Muscle of arm (tissue), 12 donors: ENCODE results near the gene ZMIZ1. TPM values are rescaled to one million over a fixed set of nuclear protein-coding genes. Genes with fewer than 3 reads are reported as not detected.

Source experiments
- DNase-seq: peaks from one replicate; pipeline ENCODE4 v3.0.0-alpha.2; 2013
- polyA plus RNA-seq, 12 donors: library from polyadenylated mRNA; unstranded; fragments of 120-200 nt; gene quantifications; one replicate each; pipeline ENCODE4 v1.2.1, GENCODE V29; 2013; ENCODE audit not compliant: insufficient read length in 12 of 12

The ZMIZ1 gene
- polyA plus RNA-seq, 12 donors, result 27.7 to 66.3 (median 34.3) TPM; not detected in 1

DNA sequence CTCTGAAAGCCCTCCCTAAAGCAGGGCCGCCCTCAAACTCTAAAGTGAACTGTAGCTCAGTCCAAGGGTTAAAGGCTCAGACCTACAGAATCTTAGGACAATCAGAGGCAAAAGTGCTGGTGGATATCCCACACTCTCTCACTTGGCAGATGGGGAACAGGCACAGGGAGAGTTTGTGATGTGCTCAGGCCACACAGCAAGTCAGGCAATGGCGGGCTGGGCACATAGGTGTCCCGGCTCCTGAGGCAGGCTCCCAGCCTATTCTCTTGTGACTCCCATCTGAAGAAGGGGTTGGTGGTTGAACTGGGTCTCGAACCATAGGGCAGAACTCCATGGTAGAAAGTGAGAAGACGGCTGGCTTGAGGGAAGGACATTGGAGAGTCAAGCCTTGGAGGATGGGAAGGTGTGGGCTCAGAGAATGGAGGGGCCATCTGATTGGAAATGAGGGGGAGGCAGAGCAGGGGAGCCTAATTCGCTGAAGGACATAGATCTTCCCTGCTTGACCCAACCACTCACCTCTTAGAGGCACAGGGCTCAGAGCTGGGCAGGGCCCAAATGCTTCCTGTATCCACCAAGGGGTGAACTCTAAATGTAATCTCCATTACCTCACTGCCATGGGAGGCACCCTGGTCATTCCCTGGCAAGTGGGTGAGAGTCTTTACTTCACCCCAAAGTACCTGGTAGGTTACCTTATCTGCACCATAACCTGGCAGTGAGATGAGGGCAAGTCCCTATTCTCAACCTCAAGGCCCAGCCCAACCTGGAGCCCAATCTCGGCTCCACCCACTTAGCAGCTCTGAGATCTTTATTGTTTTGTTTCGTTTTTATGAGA lies 4.9 kb upstream of the ZMIZ1 start:
- DNase-seq, result no peak

DNA sequence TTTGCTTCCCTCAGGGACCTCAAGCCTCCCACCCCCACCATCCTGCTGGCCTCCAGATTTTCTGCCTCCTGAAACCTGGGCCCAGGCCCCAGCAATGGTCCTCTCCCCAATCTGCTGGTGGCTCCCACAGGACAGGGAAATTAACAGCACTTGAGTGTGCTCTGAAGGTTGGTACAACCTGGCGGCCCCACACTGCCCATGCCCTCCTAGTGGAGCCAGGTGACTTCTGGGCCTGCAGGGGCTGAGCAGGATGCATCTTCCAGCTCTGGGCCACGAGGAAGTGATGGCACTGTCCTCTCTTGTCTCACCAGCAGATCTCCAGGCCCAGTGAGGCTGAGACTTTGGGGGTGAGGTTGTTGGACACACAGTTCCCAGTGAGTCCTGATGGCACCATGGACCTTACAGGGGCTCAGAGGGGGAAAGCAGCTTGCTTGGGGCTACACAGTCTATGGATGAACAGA lies 3.6 kb upstream of the ZMIZ1 start:
- DNase-seq, result no peak

DNA sequence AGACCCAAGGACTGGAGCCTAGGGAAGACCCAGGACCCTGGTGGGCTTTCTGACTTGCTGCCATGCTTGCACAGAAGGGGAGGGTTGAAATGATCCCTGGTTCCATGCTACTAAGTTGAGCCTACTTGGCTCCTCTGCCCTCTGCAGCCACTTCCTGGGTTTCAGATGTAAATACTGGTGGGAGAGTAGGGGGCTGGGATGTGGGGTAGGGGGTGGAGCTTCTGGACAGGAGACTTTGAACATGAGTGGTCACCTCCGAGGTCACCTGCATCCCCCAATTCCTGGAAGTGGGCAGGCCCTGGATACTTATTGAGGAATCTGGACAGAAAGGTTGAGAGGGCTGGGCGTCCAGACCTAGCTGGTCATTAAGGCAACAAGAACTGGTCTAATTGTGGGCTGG lies 2.9 kb upstream of the ZMIZ1 start:
- DNase-seq, result no peak

DNA sequence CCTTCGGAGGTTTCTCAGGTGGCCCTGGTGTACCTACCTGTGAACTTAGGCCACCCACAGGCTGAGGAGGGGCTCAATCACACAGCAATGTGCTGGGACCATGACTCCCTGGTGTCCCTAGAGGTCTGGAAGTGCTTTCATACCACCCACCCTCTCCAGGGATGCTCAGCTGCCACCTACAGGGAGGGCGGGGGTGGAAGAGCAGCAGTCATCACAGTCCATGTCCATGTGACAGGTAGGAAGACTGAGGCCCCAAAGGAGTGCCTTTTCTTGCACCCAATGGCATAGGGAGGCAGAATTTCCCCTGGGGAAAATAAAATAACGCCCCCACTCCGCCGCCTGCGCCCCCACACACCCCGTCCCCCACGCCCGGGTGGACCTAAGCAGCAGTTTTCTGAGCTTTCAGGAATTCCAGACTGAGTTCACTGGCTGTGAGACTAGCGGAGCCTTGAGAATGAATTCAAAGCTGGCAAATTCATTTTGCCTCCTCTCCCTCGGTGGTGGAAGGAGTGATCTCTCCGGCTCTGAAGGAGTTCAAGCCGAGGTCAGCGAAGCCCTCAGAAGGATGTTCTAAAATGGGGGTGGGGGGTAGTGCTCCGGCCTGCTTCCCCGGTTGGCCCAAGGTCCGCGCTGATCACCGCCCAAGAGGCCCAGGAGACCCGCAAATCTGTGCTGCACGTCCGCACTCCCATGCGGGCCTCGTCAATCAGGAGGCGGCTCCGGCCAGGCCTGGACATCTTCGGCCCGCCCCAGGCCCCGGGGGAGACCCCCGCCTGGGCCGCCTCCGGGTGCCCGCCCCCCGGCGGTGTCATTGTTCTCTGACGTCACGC lies 2.1 kb upstream of the ZMIZ1 start:
- DNase-seq, result no peak

DNA sequence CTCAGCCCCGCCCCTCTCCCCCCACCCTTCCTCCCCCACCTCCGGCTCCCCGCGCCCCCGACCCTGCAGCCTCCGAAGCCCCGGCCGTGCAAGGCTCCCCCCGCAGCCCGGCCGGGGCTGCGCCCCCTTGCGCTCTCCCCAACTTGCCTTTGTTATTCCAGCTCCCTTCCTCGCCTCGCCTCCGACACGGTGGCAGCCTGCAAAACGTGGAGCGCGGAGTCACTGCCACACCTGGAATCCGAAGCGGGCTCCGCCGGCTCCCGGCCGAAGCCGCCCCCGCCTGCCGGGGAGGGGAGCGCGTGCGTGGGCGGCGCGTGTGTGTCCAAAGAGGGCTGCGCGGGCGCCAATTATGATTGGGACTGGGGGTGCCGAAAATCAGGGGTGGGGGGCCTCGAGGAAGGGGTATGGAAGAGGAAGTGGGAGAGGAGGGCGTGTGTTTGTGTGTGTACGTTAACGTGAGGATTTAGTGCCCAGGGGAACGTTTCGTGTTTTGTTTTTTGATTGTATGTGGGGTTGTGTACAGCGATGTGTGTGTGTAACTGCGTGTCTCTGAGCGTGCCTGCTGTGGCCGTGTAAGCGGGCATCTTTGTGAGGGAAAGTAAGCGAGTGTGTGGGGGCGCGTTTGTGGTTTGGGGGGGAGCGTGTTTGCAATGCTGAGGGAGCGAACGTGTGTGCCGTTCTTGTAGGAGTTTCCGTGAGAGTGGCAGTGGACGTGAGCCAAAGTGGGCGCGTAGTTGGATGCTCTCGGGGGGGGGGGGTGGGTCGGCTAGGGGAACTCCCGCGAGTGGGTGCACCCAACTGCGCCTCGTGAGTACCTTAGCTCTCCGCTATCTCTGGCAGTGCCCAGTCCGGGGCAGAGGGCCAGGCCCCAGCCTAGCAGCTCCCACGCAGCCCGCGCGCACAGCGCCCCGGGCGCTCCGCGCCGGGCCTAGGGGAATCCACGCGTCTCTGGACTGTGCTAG lies 1.2 kb upstream of the ZMIZ1 start:
- DNase-seq, result peak; percentile 96

DNA sequence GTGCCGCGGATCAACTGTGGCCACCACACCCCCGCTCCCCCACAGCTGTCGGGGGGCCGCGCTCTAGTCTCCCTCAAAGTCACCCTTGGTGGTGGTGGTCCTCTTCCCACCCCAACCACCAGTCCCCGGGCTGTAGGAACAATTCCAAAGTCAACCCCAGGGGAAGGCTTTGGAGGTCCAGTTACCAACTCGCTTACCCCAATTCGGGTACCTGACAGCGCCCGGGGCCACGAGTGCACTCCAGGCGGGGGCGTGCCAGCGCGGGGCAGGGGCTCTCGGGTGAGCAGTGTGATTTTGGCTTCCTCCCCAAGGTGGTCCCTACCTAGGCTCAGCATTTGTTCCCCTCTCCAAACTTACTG lies 584 bp upstream of the ZMIZ1 start:
- peak; percentile 48 for DNase-seq

DNA sequence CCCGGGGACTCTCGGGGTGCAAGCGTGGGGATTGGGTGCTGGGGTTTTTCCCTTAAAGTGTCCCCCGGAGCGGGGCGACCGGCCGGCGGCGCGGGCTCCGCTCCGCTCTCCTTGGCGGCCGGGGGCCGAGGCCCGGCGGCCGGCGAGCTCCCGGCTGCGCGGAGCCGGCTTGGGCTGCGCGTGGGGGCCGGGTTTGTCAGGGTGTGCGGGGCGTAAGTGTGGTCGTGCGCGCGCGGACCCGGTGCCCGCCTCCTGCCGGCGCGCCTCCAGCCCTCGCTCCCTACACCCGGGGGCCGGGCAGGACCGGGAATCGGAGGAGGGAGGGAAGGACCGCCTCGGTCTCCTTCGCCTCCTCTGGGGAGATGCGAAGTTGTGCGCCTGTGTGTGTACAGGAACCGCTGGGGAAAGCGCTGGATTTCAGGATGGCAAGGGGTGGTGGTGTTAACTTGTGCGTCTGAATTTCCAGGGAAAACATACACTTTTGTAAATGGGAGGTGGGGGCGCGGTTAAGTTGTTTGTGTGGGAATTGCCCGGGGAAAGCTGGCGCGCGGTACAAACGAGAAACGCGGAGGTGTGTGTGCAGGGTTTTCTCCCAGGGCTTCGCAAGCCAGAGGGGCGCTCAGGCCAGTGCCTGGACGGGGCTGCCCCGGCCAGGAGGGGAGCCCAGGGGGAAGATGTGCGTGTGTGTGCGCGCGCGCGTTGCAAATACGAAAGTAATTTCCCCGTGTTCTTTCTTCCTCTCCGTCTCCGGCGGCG lies 737 bp downstream of the ZMIZ1 start:
- DNase-seq, result peak; percentile 45

DNA sequence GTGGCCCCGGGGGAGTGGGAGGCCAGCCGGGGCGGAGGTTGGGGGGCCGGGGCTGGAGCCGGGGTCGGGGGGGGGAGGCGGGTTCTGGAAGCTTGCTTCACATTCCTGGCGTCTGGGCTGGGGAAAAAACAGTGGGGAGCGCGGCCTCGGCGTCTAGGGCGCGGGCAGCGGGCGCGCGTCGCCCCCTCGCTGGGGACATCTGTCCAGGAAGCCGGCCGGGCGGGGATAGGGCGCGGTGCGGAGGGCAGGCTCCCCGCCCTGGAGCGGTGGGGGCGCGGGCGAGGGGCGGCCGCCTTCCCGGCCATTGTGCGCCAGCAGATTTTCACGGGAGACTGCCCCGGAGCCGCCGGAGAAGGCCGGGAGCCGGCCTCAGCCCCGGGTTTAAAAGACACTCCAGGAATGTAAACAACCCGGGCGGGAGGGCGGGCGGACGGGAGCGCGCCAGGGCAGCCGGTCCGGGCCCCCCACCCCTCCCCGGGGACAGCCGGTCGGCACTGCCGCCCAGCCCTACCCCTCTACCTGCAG lies 1.4 kb downstream of the ZMIZ1 start:
- no peak for DNase-seq

DNA sequence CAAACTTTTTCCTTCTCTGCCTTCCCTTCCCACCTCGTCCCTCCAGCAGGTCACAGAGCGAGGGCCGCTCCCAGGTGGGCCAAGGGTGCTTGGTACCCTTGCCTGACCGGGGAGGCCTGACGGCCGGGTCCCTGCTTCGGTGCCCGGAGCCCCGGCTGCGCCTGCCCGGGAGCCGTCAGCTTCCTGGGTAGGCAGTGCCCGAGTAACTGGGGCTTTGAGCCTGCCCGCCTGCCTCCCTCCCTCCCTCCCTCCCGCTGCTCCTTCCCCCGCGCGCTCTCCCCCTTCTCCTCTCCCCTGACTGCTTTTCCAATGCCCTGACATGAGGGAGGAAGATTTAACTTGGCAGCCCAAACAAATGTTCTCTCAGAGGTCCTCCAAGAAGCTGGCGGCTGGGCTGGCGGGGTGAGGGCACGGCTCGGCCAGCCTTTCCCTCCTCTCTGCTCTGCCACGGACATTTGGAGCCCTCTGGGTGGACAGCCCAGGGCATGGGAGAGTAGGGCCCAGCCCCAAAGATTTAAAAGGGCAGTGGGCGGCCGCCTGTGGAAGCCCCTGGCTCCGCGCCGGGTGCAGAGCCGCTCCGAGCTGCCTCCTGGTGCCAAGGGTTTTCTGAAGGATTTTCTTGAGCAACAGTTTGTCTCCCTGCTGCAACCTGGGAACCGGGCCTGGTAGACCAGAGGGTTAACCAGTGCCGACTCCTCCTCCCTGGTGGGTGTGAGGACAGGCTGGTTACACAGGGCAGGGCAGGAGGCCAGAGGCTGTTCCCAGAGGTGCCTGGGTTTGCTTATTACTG lies 2.0 kb downstream of the ZMIZ1 start:
- DNase-seq, result peak; percentile 67

DNA sequence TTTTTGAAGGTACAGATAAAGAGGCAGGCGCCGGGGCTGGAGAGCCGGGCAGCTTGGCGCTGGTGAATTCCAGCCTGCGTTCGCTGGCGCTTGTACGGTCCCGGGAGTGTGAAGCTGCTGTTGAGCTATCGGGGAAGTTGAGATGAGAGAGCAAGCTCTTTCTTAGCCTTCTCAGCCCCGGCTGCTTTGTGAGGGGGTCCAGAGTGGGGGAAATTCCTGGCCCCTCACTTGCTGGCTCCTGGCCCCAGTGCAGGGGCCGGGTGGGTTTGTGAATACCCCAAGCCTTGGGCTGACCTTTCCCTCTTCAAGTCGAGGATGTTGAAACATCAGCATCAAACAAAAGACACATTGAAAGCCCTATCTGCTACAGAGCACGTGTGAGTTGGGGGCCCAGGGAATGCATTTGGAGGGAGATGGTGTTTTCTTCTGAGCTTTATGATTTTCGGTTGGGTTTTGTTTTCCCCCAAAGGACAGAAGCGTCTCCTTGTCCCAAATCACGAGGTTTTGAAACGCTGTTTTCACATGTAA lies 2.7 kb downstream of the ZMIZ1 start:
- no peak for DNase-seq

DNA sequence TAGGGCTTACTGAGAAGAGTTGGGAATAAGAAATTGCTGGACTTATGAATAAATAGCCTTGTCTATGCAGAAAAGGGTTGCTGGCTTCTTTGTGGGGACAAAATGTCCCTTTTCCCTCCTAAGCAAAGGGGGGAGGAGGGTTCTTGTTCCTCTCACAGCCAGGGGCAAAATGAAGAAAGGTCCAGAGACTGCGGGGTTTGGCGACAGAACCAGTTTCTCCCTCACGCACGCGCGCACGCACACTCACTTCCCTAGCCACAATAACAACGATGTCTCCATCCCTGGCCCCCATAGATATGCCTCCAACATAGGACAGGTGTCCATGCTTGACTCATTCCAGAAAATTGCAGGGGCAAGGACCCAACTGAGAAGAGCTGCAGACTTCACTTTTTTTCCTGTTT lies 3.3 kb downstream of the ZMIZ1 start:
- DNase-seq, result no peak

DNA sequence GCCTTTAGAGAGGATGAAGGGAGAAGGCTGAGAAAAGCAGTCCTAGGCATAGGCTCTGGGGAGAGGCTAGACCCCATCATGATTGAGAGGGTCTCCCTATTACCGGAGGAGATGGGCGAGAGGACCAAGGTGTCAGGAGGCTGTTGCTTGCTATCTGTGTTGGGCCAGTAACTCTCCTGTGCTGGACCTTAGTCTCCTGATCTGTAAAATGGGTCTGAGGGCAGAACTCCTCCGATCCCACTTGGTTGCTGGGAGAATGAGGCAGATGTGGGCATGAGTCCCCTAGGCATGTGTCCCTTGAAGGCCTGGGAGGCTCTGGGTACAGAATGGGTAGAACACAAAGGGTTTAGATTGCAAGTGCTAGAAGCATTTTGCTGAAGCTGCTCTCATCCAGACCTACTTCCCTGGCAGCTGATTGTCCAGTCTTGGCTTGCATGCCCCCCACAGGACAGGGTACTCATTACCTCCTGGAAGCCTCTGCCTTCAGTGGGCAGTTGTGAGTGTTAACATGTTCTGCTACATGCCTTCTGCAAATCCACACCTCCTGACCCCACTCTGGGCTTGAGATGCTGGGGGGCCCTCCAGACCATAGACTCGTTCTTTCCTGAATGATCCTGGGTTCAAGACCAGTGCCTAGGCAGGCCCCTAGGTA lies 4.4 kb downstream of the ZMIZ1 start:
- no peak for DNase-seq

DNA sequence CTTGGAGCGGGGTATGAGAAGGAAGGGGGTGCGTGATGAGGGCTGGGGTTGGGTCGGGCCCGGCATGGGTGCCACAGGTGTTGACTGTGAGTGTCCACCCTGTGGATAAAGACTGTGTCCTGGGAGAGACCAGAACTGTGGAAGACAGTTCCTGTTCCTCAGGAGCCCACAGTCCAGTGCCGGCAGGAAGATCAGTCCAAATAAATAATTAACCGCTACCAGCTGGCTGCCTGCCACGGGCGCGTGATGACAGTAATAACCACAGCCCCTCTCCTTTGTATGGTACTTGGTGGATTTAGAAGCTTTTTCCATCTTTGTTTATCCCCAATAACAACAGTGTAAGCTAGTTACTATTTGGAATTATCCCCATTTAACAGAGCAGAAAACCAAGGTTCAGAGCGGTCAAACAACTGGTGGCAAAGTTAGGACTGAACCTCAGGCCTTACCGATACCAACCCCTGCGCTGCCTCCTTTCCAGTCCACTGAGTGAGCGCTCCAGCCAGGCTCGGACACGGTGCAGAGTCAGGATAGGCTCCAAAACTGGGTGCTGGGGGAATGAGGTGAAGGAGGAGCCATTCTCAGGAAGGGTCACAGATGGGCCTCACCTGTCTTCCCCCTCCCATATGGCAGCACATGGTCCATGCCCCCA lies 5.1 kb downstream of the ZMIZ1 start:
- DNase-seq, result no peak

DNA sequence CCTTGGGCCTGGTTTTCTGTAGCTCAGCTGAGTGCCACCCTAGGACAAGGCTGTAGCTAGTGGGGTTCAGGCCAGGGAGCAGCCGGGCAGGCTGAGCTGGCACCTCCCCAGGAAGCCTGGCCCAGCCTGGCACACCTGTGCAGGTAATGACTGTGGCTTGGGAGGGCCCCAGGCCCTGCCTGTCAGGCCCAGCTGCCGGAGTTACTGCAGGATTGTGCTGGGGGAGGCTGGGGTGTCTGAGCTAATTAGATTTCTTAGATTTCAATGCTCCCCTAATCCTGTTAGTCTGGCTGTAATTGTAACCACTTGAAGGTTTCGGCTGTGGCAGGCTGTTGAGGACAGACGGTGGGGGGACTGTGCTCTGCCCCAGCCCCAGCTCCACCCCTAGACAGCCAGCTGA lies 6.0 kb downstream of the ZMIZ1 start:
- no peak for DNase-seq

DNA sequence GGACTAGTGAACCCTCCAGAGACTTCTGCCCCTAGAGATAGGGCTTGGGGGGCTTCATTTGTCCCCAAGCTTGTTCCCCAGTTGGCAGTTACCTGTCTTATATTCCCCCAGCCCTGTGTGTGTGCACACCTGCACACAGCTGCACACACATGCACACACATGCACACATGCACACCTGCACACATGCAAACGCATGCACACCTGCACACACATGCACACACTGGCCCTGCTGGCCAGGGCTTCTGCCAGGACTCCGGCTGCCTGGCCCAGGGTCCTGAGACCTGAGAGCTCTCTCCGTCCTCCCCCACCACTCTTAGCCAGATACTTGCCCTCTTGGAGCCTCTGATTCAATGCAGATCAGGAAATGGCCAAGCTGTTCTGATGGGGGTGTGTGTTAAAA lies 6.7 kb downstream of the ZMIZ1 start:
- DNase-seq, result no peak

DNA sequence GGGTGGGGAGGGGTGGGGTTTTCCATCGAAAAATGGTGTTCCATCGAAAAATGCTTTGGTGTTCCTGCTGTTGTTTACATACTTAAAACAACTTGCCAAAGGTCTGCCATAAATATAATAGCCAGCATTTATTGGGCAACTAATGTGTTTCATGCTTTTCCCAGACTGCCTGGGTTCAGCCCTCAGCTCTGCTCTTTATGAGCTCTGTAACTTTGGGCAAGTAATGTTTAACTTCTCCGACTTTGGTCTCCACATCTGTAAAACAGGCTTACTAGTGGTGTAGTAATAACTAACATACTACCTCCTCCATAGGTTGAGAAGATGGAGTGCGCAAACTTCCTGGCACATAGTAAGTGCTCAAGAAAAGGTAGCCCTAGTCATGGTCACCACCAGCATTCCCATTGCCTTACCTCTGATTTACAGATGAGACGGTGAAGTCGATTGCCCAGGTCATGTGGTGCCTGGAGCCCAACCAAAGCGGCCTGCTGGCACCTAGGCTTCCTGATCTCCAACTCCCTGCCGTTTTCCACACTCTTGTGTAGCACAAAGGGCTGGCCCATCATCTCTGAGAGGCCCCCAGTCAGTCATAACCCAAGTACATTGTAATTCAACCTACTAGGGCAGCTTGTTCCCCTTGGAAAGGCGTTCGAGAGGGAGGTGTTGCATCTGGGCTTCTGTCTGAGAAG lies 8.9 kb downstream of the ZMIZ1 start:
- DNase-seq, result no peak

DNA sequence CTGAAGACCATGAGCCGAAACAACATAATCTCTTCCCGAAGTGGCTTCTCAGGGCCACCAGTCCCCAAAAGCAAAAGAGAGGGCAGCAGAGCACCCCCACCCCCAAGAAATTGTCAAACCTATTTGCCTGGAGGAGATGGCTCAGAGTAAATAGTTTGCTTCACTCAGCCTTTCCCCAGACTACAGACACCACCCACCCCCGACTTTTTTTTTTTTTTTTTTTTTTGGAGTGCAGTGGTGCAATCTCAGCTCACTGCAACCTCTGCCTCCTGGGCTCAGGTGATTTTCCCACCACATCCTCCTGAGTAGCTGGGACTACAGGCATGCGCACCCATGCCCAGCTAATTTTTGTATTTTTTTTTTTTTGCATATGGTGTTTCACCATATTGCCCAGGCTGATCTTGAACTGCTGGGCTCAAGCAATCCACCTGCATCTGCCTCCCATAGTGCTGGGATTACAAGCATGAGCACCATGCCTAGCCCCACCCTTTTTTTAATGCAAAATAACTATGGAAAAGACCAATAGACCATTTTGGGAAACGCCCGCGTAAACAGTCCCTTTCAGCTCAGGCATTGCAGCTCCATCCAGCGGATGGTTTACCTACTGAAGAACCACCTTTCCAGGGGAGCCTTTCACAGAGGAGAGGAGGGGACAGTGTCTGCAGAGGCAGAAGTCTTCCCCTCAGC lies 9.7 kb downstream of the ZMIZ1 start:
- DNase-seq, result no peak

DNA sequence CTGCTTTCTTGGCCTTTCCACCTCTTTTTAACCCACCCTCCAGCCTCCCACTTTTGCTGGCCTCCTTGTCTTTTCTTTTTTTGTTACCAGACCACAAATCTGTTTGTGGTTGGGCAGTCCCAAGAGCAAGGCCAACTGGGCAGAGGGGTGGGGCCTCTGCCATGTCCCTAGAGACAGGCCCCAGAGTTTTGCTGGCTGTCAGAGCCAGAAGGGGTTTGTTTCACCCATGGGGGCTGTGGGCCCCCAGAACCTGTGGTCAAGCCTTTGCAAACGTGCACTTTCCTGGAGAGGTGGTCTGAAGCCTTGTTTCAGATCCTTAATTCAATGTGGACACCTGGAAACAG lies 10.3 kb downstream of the ZMIZ1 start:
- no peak for DNase-seq
